Peyer's patch (tissue), 4 donors: Measurements from ENCODE around the gene HSD11B1L.

Experiments
- POLR2A ChIP-seq, 2 donors: fragments of 450-650 bp; IDR thresholded peaks; one replicate each; pipeline ENCODE4 v1.5.1; 2017; ENCODE audit warnings: antibody characterized with exemption in 2 of 2, mild to moderate bottlenecking in 2 of 2, moderate library complexity in 2 of 2
- TF ChIP-seq, protein P1 (sequence below), 6 experiments: fragments of 450-650 bp in 4 of 6; fragments of 200-600 bp in 2 of 6; sonication (generic) in 1 of 6; IDR thresholded peaks; one replicate each; pipeline ENCODE4 v1.5.1; 2017 to 2019; ENCODE audit warnings: antibody characterized with exemption in 6 of 6, mild to moderate bottlenecking in 3 of 6, moderate library complexity in 1 of 6

DNA sequence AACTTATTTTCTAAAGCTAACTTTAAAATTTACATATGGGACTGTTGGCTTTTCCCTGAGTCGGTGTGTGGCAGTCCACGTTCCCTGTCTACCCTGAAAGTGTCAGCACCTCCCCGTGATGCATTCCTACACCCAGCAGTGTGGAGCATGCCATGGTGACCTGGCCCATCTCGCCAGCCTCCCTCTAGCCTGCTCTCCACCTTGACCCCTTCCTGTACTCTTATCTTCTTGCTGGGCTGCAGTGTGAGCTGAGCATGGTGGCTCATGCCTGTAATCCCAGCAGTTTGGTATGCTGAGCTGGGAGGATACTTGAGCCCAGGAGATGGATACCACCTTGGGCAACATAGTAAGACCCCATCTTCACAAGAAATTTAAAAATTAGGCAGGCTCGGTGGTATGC lies 25.9 kb upstream of the HSD11B1L start:
- TF ChIP-seq, protein P1, sequence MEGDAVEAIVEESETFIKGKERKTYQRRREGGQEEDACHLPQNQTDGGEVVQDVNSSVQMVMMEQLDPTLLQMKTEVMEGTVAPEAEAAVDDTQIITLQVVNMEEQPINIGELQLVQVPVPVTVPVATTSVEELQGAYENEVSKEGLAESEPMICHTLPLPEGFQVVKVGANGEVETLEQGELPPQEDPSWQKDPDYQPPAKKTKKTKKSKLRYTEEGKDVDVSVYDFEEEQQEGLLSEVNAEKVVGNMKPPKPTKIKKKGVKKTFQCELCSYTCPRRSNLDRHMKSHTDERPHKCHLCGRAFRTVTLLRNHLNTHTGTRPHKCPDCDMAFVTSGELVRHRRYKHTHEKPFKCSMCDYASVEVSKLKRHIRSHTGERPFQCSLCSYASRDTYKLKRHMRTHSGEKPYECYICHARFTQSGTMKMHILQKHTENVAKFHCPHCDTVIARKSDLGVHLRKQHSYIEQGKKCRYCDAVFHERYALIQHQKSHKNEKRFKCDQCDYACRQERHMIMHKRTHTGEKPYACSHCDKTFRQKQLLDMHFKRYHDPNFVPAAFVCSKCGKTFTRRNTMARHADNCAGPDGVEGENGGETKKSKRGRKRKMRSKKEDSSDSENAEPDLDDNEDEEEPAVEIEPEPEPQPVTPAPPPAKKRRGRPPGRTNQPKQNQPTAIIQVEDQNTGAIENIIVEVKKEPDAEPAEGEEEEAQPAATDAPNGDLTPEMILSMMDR (IDR thresholded peaks at IDR 0.05) = no peak
- TF ChIP-seq POLR2A (IDR thresholded peaks at IDR 0.05) = no peak
